HG03521 (cell line): Measurements from ENCODE around the gene DCC.

Experiments
- ATAC-seq: cut with Tn5 transposase; IDR thresholded peaks from one replicate; pipeline ENCODE4 v1.9.1; 2021; ENCODE audit warnings: mild to moderate bottlenecking, moderate library complexity; ENCODE audit not compliant: unreplicated experiment

The DCC gene

GRCh38 chr18:52415131-52415530 lies 75.1 kb downstream of the DCC start:
- ATAC-seq, result no peak

GRCh38 chr18:52422985-52423601 lies 83.1 kb downstream of the DCC start:
- ATAC-seq, result no peak

GRCh38 chr18:52426041-52426440 lies 86.0 kb downstream of the DCC start:
- no peak for ATAC-seq

DNA sequence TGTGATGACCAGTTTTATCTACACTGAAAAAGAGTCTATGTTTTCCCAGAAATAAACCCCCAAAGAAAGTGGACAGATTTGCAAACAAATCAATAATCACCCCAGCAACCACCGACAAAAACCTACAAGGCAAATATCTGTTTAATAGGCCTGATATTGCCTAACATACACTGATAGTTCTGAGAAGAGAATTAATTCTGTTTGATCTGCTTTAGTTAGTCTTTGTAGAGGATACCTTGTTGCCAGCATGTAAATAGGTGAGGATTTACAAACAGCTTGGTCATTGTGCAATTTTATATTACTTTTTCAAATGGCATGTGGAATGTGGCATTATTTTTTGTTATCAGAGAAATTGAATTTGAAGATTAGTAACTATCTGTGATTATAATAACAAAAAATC lies 86.5 kb downstream of the DCC start:
- ATAC-seq, result no peak

DNA sequence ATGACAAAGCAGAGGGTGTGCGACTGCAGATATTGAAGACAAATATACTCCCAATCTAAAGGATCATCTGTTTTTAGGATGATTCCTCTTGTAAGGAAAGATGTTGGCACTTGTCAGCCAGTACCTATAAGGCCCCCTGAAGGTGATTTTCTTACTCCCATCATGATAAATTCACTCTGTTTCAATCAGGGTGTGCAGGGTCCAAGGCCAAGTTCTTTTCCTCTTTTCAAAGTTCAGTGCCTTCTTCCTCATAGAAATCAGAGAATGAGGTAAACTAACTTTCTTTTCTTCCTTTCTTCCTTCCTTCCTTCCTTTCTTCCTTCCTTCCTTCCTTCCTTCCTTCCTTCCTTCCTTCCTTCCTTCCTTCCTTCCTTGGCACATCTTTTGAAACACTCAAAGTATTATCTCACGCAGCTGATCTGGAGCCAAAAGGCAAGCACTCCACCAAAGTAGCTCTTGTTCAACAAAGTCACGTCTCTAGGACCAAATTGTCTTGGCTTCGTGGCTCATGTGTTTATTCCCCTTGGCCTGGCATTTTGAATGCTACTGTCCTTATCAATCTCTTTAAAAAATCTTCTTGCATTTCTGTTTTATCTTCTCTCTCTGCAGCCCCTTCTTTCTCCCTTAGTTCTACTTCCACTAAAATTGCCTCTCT lies 87.7 kb downstream of the DCC start:
- ATAC-seq, result no peak

- ATAC-seq, result no peak
These were observed 91.7 kb downstream of the DCC start for GRCh38 chr18:52431683-52432082.

DNA sequence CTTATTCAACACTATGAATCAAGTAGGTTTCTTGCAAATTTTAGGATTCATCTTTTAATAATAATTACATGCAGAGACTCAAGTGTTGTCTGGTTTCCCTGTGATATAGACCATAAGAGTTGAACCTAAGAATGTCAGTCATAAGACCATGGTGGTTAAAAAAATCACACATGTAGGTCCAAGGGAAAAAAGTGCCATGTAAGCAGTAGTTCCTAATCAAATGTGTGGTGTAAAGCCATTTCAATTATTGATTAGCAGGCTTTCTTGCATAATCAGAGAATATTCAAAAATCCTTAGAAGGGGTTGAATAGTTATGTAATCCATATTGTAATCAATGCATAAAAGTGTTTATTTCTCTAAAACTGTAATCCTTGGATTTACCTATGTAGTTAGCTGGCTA lies 93.8 kb downstream of the DCC start:
- ATAC-seq, result no peak

GRCh38 chr18:52435301-52435700 lies 95.3 kb downstream of the DCC start:
- ATAC-seq, result no peak

DNA sequence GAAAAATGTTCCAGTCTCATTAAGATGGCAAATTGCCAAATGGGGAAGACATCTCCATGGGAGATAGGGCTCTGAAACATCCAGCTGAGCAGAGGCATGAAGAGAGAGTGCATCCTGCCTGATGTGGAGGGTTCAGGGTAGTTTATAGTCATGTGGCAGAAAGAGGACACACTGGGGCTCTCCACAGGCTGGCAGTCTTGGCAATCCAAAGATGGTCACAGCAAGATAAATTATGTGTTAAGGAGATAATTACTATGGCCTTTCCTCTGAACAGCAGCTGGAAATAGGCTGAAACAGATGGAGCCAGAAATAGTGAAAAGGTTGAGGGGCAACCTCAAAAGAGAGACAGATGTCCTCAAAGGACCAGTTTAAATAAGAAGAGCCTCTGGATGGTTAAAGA lies 97.2 kb downstream of the DCC start:
- ATAC-seq, result no peak

DNA sequence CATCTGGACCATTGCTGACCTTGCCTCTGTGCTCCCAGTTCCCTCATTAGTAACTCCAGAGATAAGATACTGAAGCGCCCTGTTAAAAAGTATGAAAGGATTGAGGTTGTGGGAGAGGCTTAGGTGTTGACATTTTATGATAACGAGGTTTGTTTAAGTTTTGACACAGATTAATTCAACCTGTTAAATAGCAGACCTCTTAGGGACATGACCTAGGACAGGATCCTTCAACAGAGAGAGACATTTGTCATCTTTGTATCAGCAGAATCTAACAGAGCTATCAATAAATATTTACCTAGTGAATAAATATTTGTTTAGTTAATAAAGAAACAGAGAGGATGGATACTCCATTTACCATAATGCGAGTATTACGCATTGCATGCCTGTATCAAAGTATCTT lies 99.5 kb downstream of the DCC start:
- no peak for ATAC-seq

DNA sequence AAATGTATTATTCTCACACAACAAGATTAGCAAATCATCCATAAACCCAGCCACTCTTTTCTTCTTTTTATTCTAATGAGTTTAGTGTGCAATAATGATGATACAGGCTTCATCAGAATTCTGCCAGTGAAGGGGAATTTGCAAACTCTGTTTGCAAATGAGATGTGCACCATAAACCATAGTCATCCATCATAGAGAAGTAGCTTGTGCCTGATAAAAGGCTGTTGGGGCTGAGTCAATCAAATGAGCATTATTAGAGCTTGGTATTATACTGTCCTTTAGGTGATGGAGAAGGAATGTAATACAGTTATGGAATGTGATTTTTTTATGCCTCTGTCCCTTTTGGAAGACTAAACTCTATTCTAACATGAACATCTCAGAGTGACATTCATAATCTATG lies 101.8 kb downstream of the DCC start:
- no peak for ATAC-seq

DNA sequence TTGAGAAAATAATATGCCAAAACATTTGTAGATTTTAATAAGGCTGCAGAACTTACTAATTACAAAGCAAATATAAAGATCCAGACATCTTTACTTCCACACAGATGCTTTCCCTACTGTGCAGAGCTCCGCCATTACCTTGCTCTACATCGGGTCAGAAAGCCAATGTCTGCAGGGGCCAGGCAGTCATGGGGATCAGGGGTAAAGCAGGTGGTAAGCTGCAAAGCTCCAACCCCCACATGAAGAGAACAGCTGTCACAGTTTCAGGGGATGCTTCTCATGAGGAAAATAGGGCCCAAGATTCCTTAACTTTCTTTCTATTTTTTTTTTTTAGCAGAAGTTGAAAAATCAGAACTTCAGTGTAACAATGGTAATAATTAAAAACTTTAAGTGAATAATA lies 102.7 kb downstream of the DCC start:
- ATAC-seq, result no peak

DNA sequence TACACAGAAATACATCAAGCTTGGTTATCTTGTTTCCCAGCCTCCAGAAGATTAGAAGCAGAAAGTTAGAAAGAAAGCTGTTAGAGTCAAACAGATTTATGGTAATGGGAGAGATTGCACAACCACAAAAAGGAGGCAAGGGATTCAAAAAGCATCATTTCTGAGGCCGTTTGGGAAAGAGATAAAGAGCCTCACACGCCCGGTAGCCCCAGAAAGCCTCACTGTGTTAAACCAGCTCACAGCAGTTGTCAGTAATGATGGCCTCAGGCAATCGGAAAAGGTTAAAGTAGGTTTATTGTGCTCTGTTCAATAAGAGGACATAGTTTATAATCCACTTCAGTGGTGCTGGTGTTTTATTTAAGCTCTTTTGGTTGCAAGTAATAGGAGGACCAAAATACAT lies 111.3 kb downstream of the DCC start:
- ATAC-seq, result no peak

GRCh38 chr18:52451851-52452250 lies 111.9 kb downstream of the DCC start:
- no peak for ATAC-seq

DNA sequence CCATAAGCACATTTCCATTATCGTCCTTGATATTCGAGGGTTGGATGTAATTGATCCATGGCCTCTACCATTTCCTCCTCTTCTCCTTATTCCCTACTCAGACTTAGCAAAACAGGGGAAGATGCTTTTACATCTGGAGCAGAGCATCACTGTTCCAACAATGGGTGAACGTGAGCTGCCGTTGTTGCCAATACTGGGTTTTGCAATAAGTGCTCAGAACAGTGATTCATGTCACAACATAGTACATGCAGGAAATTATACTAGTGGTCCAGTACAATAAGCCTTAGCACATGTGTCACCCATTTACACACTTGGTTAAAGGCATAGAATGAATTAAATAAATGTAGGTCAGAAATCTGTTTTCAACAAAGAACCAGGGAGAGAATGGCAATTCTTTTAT lies 112.4 kb downstream of the DCC start:
- ATAC-seq, result no peak

- no peak for ATAC-seq
These were observed 119.9 kb downstream of the DCC start for GRCh38 chr18:52459890-52460289.

DNA sequence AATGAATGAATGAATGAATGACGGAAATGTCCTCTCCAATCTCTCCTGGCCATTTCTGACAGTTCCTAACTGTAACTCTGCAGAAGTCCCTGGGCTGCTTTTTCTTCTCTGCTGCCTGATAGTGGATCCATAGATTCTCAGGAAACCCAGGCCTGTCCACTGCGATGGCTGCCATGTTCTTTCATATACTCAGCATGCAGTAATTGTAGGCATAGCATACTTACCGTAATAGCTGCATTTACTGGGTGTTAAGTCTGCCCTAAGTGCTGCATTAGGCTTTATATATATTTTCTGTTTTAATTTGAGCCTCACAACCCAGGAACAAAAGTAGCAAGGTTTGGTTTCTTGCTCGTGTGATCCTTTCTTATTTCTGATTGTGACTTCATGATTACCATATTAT lies 122.9 kb downstream of the DCC start:
- no peak for ATAC-seq

- ATAC-seq, result no peak
These were observed 125.4 kb downstream of the DCC start for GRCh38 chr18:52465391-52465790.

DNA sequence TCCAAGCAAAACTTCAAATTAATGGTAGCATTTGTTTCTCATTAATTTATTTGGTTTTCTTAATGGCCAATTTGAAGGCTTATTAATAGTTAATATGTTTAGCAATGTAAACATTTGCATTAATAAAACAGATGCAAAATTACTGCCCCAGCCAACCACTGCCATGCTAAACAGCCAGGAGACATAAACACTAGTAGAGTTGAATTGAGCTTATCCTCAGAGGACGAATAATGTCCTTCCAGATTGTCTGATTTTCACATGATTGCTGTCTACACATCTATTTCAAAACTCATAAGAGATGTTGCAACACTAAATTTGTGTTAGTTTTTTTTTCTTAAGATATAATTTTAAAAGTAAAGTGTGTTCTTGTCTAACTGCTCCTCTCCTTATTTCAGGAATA lies 128.5 kb downstream of the DCC start:
- ATAC-seq, result no peak

DNA sequence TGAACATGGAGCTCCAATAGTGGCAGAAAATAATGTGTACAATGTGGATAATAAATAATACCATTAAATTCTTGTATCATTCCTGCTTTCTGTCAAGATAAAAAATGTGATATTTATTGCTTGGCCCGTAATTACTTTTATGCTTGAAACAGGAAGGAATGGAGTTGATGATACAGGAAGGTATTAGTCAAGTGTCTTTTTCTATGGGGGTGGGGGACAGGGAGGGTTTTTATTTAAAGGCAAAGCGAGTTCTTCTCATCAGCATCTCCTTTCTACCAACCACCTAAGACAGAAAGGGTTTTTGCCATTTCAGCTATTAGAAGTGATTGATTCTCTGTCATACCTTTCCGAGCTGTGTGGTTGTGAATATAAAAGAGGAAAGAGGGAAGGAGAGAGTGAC lies 135.3 kb downstream of the DCC start:
- no peak for ATAC-seq

DNA sequence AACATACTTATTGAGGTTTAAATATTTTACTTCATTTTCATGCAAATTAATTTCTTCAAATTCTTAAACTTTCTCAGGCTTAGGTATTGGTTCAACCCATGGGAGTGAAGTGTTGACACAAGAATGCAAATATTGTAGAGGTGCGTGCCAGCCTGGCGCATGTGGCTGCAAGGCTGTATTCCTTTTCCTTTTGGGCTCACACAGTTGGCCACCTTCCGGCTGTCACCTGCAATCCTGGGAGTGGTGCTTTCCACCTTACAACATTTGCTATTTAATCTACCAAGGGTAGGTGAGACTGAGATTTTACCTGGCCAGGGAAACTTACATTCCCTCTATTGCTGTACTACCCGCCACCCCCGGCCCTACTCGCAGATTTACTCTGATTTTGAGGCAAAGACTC lies 141.1 kb downstream of the DCC start:
- no peak for ATAC-seq

- ATAC-seq, result no peak
These were observed 145.0 kb downstream of the DCC start for GRCh38 chr18:52484977-52485376.

GRCh38 chr18:52486052-52486451 lies 146.1 kb downstream of the DCC start:
- ATAC-seq, result no peak
